Superior temporal gyrus (tissue), 1 donor: Measurements from ENCODE around the gene OCIAD1.
"Not testable (repeated sequence)": the region's sequence is repeated elsewhere in the genome, so short reads cannot be mapped to it uniquely, and the experiment has no call there.

Experiments
- DNase-seq: peaks from one replicate; pipeline ENCODE4 v3.0.0-alpha.2; 2016; ENCODE audit errors: extremely low spot score

OCIAD1 gene

GRCh38 chr4:48830706-48831531 lies at the start of gene OCIAD1:
TSS of gene OCIAD1 (plus strand) at chr4:48831088. CDS start at chr4:48832625, 1,537 bp downstream.
- peak; percentile 100 for DNase-seq

GRCh38 chr4:48781968-48782367 lies 48.9 kb upstream of the OCIAD1 start:
- DNase-seq: no peak

- no peak for DNase-seq
Observed at GRCh38 chr4:48785302-48785701, 45.6 kb upstream of the OCIAD1 start.

GRCh38 chr4:48786549-48786948 lies 44.3 kb upstream of the OCIAD1 start:
- DNase-seq: no peak

GRCh38 chr4:48787056-48787455 lies 43.8 kb upstream of the OCIAD1 start:
- DNase-seq: peak; percentile 87

- no peak for DNase-seq
Observed at GRCh38 chr4:48790561-48790960, 40.3 kb upstream of the OCIAD1 start.

- DNase-seq: no peak
Observed at GRCh38 chr4:48791313-48791712, 39.6 kb upstream of the OCIAD1 start.

GRCh38 chr4:48792348-48793006 lies 38.4 kb upstream of the OCIAD1 start:
- peak; percentile 54 for DNase-seq

GRCh38 chr4:48795108-48795507 lies 35.8 kb upstream of the OCIAD1 start:
- DNase-seq: no peak

GRCh38 chr4:48796191-48796926 lies 34.5 kb upstream of the OCIAD1 start:
- no peak for DNase-seq

- no peak for DNase-seq
Observed at GRCh38 chr4:48796927-48797679, 33.8 kb upstream of the OCIAD1 start.

GRCh38 chr4:48798117-48798516 lies 32.8 kb upstream of the OCIAD1 start:
- peak; percentile 29 for DNase-seq

GRCh38 chr4:48799157-48799556 lies 31.7 kb upstream of the OCIAD1 start:
- no peak for DNase-seq

- not testable (repeated sequence) for DNase-seq
Observed at GRCh38 chr4:48800155-48800554, 30.7 kb upstream of the OCIAD1 start.

GRCh38 chr4:48801016-48801715 lies 29.7 kb upstream of the OCIAD1 start:
- DNase-seq: no peak

- DNase-seq: no peak
Observed at GRCh38 chr4:48804584-48805301, 26.1 kb upstream of the OCIAD1 start.

- DNase-seq: no peak
Observed at GRCh38 chr4:48812866-48813265, 18.0 kb upstream of the OCIAD1 start.

- no peak for DNase-seq
Observed at GRCh38 chr4:48813964-48814363, 16.9 kb upstream of the OCIAD1 start.

- no peak for DNase-seq
Observed at GRCh38 chr4:48815483-48815882, 15.4 kb upstream of the OCIAD1 start.

GRCh38 chr4:48816297-48816696 lies 14.6 kb upstream of the OCIAD1 start:
- DNase-seq: not testable (repeated sequence)
